Stimulated activated CD4-positive, alpha-beta T cell treated with anti-CD3 and anti-CD28 coated beads, Interleukin-2, amount 100 ng/mL, for 4 hours (primary cell): ENCODE results near the gene C1QTNF12.

ENCODE experiments used
- DNase-seq: peaks from one replicate; pipeline ENCODE4 v3.0.0-alpha.2; 2020; ENCODE audit warnings: low read depth

The C1QTNF12 gene

DNA sequence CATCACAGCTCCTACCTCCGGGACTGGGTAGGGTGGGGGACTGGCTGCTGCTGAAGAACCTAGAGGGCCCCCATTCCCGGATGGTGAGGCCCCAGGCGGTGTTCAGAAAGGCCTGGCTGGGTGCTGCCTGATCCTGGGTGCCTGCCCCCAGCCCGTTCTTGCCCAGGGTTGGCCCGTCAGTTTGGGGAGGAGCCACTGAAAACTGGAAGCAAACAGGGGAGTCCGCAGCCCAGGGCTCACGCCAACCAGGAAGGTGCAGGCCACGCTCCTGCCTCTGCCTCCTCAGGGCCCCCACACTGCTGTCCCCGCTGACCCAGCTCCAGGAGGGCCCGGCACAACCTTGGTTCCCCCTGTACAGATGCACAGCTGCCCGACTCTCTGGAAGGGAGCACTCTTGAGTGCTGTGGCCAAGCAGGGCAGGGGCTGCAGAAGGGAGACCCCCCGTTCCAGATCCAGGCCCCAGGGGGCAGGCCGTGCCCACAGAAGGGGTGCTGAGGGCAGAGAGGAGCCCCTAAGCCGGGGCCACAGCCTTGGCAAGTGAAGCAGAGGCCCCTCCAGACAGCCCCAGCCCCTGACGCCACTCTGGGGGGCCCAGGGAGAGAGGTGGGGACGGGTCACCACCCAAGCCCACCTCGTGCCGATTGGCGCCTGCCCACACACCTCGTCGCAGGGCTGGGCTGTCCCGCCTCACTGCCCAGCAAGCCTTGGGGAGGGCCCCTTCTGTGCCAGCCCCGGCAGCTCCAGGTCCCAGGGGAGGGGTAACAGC lies 5.5 kb downstream of the C1QTNF12 start:
- no peak for DNase-seq

GRCh38 chr1:1240348-1240732 lies 6.2 kb downstream of the C1QTNF12 start:
- DNase-seq, result no peak

DNA sequence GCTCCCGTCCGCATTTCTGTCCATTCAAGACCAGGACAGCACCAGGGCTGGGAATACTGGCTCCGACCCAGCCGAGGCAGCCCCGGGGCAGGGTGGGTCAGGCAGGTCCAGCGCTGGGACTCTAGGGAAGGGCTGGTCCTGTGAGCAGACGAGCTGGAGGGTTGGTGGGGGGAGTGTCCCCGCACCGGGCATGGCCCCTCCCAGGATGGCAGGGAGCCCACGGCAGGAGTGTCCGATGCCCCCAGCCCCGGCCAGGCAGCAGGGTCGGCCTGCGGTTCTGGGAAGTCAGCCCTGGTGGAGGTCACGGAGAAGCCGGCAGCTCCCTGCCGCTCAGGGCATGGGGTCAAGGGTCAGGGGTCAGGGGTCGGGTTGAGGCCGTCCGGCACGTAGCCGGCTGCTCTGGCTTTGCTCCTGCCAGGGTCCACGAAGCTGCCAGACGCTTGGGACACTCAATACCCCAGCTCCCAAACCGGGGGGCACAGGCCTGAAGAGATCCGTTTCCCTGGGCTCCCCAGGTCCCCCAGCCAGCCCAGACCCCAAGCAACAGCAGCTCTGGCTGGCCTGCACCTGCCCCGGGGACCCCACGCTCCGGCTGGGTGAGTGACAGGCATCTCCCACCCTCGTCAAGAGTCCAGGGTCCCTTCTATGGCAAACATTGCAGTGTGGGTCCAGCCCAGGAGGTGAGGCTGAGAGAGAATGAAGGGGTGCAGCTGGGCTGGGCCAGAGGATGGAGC lies 6.7 kb downstream of the C1QTNF12 start:
- DNase-seq, result no peak

DNA sequence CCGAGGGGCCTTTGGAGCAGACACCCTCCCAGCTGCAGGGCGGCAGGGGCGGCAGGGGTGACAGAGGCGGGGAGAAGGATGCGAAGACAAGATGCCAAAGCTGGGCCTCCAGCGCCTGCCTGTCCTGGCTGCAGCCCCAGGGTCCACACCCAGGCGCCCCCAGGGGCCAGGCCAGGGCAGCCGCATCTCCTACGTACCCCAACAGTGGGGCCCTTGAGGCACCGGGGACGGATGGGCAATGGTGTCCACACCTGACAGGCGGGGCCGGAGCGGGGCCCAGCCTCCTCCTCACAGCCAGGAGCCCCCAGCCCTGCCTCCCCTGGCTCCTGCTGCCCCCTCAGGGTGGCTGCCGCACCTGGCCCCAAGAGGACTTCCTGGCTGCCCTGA lies 7.3 kb downstream of the C1QTNF12 start:
- no peak for DNase-seq

GRCh38 chr1:1238702-1239178 lies 7.8 kb downstream of the C1QTNF12 start:
- DNase-seq, result no peak

- no peak for DNase-seq
Measured at GRCh38 chr1:1237874-1238701, 8.4 kb downstream of the C1QTNF12 start.

DNA sequence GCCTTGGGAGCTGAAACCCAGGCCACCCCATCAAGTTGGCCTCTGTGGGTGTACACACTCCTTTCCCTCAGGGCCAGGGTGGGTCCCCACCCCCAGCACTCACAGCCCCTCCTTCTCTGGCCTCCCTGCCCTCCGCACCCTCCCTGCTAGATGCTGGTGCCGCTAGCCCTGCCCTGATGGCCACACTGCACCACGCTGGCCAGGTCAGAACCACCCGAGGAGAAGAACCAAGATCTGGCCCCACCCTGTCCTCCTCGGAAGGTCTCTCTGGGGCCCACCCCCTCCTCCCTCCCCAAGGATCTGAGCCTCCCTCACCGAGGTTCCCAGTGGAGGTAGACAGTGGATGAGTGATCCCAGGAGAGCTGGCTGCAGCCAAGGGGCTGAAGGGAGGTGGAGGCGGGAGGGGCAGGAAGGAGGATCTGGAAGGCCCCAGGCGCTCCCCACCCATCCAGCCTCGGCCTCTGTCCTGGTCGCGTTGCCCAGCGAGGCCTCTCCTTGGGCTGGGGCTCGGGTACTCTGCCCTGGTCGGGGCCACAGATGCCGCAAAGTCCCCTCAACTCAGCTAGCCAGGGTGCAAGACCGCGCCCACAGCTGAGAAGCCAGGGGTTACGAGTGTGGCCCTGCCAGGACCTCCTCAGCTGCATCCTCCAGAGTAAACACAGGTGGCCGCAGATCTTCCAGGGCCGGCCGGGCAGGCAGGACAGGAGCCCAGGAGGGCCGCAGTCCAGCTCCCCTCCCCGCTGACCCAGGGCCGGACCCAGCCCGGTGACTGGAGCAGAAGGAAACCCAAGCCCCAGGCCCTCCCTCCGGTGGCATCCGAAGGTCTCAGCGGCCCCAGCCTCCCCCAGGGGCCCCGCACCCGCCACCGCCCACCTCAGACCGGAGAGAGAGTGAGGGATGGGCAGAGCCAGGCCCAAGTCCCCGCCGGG lies 9.3 kb downstream of the C1QTNF12 start:
- no peak for DNase-seq

- DNase-seq, result no peak
Measured at GRCh38 chr1:1236176-1236763, 10.3 kb downstream of the C1QTNF12 start.

- no peak for DNase-seq
Measured at GRCh38 chr1:1235016-1235744, 11.3 kb downstream of the C1QTNF12 start.

- DNase-seq, result no peak
Measured at GRCh38 chr1:1234180-1234808, 12.2 kb downstream of the C1QTNF12 start.

DNA sequence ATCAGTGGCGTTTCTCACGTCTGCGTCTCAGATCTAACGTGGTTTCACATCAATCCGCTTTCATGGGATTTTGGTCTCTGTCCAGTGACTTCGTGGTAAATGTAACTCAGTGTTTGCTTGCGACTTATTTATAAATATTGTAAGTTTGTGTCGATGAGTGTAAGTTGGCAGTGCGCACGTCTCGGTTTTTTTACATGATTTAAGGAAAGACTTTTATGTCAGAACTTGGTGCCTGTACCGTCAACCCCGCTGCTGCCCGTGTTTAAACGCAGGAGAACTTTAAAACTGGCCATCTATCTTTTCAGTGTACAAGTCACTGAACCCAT lies 13.0 kb downstream of the C1QTNF12 start:
- no peak for DNase-seq

DNA sequence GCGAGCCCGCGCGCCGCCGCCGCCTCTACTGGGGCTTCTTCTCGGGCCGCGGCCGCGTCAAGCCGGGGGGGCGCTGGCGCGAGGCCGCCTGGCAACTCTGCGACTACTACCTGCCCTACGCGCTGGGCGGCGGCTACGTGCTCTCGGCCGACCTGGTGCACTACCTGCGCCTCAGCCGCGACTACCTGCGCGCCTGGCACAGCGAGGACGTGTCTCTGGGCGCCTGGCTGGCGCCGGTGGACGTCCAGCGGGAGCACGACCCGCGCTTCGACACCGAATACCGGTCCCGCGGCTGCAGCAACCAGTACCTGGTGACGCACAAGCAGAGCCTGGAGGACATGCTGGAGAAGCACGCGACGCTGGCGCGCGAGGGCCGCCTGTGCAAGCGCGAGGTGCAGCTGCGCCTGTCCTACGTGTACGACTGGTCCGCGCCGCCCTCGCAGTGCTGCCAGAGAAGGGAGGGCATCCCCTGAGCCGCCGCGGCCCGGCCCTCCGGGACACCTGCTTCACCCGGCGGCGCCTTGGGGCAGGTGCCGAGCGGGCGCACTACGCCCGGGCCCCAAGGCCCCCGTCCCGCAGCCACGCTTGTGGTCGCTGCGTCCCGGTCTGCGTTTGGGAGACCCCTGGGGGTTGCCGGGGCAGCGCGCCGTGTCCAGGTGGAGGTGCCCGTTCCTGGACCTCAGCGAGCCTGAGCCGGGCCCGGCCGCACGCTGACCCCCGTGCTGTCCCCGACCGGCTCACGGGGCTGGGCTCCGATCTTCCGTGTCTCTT lies 13.5 kb downstream of the C1QTNF12 start:
- no peak for DNase-seq

DNA sequence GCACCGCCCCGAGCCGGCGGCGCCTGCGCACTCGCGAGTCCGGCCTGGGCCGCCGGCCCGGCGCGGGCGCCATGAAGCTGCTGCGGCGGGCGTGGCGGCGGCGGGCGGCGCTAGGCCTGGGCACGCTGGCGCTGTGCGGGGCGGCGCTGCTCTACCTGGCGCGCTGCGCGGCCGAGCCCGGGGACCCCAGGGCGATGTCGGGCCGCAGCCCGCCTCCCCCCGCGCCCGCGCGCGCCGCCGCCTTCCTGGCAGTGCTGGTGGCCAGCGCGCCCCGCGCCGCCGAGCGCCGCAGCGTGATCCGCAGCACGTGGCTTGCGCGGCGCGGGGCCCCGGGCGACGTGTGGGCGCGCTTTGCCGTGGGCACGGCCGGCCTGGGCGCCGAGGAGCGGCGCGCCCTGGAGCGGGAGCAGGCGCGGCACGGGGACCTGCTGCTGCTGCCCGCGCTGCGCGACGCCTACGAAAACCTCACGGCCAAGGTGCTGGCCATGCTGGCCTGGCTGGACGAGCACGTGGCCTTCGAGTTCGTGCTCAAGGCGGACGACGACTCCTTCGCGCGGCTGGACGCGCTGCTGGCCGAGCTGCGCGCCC lies 14.2 kb downstream of the C1QTNF12 start, which contains the start of gene B3GALT6:
Gene B3GALT6 (plus strand): TSS at position 30 of the 588 bp plus-strand sequence. CDS start 42 bp downstream, at position 72.
- DNase-seq, result peak; percentile 47

DNA sequence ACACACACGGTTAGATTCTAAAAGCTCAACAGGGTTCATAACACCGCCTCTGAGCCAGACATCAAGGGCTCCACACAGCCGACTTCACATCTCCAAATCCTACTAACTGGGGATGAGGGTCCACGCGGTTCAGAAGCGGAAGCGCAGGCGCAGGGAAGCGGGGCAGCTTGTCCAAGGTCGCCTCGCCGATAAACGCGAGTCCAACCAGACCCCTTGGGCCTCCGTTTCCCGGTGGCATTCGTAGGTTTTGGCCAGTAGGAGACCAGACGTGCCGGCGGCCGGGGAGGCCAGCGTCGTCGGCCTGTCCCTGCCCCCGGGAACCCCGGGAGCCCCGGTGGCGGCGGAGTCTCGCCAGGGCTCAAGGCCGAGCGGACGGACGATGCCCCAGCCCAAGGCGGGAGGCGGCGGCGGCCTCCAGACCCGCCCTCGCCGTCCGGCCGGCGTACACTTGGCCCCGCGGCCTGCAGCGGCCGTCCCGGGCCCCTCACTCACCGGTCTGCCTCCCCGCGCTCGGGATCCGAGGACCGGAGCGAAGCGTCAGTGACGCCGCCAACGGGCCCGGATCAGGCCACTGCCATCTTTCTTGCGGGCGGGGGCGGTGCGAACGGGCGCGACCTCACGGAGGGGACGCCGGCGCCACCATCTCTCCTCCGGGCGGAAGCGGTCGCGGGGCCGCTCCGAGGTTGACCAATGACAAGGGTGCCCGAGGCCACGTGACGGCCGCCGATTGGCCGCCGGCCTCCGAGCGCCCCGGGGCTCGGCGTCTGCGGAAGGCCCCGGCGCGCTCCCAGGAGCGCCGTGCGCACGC lies 14.9 kb downstream of the C1QTNF12 start, which contains the start of gene SDF4:
Gene SDF4 (minus strand): TSS at position 602 of the 808 bp plus-strand sequence. CDS start 3,229 bp downstream, outside the sequence.
- peak; percentile 96 for DNase-seq

DNA sequence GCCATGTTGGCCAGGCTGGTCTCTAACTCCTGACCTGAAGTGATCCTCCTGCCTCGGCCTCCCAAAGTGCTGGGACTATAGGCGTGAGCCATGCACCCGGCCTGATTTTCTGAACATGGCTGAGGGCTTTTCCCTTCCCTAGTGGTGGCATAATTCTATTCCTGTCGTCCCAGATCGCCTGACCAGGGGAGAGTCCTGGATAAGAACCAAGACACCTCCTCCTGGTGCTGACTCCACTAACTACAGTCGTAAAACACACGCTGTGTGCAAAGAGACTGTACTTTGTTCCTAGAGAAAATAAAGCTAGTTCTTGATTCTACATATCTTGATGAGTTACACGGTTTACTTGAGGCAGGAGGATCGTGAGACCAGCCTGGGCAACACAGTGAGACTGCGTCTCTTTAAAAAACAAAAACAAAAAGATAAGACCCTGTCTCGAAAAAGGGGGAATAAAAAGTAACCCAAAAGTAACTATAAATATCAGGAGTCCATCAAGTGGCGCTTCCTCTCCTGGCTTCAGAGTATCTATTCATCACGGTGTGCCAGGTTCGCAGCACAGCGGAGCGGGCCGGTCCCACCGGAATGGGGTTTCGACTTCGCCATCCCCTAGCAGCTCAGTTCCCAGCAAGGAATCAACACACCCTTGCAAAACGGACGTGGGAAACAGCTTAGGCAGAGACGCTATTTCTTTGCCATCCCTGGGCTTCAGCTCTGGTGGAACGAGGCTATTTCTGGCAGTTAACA lies 15.7 kb downstream of the C1QTNF12 start:
- DNase-seq, result no peak

DNA sequence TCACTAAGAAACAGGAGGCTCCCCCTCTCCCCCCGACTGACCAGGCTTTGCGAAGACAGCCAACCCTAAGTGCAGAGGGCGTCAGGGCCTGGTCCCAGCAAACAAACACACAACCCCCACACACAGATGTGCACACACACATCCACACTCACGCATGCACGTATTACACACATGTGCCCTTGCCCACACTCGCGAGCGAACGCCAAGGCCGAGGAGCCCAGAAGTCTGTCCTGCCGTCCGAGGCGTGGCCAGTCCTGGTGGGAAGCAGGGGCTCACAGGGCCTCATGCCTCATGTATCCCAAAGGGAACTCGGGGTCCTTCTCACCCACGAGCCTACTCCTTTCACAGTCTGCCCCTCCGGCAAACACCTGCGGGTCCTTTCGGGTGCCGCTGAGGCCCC lies 16.8 kb downstream of the C1QTNF12 start:
- no peak for DNase-seq
